ENCODE results near the gene TM7SF2. TPM values are rescaled to one million over a fixed set of nuclear protein-coding genes. Genes with fewer than 3 reads are reported as not detected.

The TM7SF2 gene
- polyA plus RNA-seq, 3 donors: 88.7 to 100 (median 97.5) TPM

DNA sequence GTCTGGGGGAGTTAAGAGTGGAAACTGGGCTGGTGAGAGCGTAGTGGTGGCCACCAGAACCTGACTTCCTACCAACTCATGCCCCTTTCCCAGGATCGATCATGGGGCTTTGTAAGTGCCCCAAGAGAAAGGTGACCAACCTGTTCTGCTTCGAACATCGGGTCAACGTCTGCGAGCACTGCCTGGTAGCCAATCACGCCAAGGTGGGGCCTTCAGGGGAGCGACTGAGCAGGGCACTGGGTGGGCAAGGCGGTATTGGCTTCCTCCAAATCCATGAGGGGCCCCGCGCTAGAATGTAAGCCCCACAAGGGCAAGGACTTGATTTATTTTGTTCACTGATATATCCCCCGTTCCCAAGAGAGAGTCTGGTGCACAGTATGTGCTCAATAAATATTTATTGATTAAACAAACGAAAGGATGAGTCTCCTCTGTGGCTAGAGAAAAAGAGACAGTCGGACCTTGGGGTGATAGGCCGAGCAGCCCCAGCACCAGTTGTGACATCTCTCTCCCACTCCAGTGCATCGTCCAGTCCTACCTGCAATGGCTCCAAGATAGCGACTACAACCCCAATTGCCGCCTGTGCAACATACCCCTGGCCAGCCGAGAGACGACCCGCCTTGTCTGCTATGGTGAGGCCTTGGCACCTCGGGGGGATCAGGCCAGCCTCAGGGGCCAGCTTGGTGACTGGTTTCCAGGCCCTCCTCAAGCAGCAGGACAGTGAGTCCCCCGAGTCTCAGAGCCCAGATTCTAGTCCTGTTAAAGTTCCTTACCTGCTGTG is 26.9 kb upstream of the TM7SF2 start:
- no peak for DNase-seq

DNA sequence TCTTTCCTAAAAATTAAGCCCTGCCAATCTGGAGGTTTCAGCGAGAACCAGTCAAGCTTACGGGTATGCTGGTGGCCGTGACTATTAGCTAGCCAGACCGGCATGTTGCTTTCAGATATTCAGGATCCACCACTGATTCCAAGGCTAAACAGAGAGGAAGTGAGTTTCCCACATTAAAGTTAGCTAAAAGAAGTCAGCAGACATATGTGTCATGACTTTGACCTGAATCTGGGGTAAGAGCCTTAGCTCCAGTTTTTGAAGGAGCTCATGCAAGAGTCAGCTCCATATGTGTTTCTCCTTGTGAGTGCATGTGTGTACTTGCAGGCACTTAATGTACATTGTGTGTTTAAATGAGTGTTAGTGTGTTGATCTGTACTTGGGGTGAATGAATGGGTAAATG is 26.2 kb upstream of the TM7SF2 start:
- no peak for DNase-seq

DNA sequence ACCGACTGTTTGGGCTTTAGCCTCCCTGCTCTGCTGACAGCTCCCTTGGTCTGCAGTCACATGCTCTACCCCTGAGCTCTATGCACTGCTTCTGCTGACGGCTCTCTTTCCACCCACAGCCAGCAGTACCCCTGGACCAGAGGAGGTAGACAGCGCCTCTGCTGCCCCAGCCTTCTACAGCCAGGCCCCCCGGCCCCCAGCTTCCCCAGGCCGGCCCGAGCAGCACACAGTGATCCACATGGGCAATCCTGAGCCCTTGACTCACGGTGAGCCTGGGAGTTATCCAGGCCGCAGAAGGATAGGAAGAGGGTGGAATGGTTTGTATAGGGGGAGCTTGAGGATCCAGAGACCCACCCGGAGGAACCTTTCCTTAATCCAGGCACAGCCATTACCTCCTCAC is 24.9 kb upstream of the TM7SF2 start:
- no peak for DNase-seq

DNA sequence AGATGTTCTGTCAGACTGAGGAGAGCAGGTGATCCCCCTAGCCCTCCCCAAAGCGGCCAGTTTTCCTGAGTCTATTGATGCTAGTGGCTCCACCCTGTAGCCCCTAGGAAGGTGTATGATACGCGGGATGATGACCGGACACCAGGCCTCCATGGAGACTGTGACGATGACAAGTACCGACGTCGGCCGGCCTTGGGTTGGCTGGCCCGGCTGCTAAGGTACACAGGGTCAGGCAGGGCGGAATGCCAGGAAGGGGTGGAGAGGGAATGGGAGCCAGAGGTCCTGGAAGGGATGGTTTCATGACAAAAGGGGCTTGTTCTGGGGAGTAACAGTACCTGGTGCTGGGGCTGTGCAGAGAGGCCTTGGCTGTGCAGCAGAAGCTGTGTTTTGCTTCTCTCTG is 24.5 kb upstream of the TM7SF2 start:
- DNase-seq: no peak

DNA sequence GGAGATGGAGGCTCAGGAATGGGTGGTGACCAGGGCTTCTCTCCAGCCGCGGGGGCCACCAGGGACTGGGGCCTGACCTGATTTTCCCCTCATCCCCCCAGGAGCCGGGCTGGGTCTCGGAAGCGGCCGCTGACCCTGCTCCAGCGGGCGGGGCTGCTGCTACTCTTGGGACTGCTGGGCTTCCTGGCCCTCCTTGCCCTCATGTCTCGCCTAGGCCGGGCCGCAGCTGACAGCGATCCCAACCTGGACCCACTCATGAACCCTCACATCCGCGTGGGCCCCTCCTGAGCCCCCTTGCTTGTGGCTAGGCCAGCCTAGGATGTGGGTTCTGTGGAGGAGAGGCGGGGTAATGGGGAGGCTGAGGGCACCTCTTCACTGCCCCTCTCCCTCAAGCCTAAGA is 23.8 kb upstream of the TM7SF2 start:
- no peak for DNase-seq

DNA sequence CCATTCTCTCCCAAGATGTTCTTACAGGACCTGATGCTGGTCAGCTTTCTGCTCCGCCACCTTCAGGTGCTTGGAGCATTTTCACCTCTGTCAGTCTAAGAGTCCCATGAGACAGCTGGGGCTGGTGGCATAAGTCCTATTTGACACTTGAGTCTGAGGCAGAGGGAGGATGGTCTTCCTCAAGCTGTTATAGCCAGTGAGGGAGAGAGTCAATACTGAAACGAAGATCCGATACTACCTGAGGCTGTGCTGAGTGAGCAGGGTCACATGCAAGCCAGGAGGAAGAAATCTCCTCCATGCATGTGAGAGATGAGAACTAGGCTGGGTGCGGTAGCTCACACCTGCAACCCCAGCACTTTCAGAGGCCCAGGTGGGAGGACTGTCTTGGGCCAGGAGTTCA is 22.1 kb upstream of the TM7SF2 start:
- no peak for DNase-seq

DNA sequence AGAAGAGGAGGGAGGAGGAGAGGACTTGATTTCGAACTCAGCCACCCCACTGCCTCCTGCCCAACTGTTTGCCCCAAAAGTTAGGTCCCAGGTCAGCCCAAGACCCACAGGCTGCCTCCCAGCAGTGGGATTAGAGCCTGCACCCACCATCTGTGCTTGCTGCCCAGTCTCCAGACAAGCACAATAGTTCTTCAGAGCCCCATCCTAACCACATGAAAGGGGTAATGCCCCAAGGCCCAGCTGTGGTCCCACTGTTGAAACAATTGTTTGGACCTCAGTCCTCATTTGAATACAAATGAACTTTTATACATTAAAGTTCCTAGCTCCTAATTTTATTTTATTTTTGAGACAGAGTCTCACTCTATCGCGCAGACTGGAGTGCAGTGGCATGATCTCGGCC is 21.0 kb upstream of the TM7SF2 start:
- no peak for DNase-seq

DNA sequence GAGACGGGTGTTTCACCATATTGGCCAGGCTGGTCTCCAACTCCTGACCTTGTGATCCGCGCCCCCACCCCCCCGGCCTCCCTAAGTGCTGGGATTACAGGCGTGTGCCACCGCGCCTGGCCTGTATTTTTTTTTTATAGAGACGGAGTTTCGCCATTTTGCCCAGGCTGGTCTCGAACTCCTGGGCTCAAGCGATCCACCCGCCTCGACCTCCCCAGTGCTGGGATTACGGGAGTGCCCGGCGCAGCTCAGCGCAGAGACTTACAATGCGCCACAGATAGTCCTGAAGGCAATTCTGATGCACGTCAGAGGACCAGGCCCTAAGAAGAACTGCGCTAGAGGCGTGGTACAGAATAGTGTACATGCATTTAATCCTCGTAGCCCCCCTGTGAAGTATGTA is 16.2 kb upstream of the TM7SF2 start:
- no peak for DNase-seq

DNA sequence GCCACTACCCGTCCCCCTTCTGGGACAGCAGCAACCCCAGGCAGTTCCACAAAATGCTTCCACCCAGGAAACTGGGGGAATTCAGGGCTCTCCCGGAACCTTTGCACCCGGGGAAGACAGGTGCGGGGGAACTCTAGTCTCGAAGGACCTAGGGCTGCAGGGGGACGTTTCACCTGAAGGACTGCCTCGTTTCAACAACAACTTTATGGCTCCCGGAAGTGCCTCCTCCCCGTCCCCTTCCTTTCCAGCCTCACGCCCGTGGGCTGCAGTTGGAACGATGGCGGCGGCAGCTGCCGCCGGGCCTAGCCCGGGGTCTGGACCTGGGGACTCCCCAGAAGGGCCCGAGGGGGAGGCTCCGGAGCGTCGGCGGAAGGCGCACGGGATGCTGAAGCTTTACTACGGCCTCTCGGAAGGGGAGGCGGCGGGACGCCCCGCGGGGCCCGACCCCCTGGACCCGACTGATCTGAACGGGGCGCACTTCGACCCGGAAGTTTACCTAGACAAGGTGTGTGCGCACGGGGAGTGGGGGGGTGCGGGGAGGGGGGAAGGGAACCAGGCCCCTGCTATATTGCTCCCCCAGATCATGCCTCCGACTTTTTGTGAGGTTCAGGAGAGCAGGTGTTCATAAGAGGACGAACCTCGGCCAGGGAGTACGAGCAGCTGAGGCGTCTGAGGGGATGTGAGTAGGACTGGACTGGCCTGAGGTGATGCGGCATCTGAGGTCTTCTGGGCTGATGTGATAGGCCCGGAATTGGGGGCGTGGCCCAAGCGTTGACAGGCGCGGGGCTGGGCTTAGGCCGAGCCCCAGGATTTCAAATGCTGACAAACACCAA is 15.5 kb upstream of the TM7SF2 start, which contains the start of gene VPS51:
Gene VPS51, plus strand, starts transcription at position 241 of the 833 bp plus-strand sequence. Its CDS starts 37 bp downstream, at position 278.
- DNase-seq: peak; percentile 92

DNA sequence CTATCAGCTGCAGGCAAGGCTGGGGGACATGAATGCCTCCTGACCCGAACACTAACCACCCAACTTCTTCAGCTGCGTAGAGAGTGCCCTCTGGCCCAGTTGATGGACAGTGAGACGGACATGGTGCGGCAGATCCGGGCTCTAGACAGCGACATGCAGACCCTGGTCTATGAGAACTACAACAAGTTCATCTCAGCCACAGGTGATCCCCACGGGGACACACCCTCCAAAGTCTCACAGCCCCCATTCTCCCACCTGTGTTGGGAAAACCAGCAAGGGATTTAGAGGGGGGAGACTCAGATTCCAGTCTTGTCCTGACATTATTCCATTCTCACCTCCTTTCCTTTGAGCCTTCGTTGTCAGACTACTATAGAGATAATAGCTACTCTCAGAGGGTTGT is 14.7 kb upstream of the TM7SF2 start:
- no peak for DNase-seq

DNA sequence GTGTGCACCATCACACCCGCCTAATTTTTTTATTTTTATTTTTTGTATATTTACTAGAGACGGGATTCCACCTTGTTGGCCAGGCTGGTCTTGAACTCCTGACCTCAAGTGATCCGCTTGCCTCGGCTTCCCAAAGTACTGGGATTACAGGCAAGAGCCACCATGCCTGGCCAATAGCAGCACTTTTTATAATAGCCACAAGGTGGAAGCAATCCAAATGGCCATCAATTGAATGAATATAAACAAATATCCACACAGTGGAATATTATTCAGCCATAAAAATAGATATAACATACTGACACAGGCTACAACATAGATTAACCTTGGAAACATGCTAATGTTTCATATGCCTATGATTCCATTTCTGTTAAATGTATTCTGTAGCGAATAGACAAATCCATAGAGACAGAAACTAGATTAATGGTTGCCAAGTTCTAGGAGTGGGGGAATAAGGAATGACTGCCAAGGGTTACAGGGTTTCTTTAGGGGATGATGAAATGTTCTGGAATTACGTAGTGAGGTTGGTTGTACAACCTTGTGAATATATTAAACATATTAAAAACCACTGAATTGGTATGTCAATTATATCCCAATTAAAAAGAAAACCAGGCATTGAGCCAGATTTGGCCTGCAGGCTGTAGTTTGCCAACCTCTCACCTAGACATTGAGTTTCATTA is 10.9 kb upstream of the TM7SF2 start:
- no peak for DNase-seq

DNA sequence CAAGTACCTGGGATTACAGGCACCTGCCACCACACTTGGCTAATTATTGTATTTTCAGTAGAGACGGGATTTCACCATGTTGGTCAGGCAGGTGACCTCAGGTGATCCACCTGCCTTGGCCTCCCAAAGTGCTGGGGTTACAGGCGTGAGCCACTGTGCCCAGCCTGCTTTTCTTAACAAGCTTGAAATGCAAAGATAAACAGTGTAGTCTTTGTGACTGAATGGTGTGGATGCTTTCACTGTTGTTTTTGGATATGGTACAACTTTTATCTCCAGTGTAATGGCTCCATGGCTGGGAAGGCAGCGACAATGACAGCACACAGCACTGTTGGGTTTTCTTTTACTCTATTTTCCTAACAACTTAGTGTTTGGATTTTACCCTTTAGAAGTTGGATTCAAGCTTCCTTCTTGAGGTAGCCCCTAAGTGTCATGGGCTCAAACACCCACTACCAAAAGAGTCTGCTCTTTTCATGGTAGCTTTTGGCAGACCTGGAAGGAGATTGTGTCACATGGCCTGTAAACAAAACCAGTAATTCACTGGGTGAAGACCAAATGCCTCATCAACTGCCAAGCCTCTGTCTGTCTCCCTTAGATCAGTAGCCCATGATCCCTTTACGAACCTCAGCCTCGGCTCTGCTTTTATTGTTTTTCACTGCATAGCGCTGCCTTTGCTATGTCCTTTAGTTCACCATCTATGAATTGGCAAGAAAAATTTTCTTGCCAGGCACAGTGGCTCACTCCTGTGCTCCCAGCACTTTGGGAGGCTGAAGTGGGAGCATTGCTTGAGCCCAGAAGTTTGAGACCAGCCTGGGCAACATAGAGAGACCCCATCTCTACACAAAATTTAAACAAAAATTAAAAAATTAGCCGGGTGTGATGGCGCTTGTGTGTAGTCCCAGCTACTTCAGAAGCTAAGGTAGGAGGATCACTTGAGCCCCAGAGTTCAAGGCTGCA is 9.3 kb upstream of the TM7SF2 start:
- DNase-seq: no peak

DNA sequence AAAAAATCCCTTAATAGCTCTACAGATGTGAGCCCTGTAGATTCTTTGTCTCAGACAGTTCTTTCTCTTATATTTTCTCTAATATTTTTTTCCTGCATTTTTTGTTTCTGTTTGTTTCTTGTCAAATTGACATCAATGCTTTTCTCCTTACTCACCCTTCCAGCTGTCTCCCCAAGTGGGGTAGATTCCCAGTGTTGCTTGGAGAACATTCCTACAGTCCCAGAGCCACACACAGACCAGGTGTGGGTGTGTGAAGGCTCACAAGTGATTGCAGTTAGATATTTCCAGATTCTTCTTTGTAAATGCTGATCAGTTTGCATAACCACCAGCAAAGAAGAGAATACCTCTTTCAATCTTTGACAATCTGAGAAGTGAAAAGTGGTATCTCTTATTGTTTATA is 8.2 kb upstream of the TM7SF2 start:
- no peak for DNase-seq

DNA sequence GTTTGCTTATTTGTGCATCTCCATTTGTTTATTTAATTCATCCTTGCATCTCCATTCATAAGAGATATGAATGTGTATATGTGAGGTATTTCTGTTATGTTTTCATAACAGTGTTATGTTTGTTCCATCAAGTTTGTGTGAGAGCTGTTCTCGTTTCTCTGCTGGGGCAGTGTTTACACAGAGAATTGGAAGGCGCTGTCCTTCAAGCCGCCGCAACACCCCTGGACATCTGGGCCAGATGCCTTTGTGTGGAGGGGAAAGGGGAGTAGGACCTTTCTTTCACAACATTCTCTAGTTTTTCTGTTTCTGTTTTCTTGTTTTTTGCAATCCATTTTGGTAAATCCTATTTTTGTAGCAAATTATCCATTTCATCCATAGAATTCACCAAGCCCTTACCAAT is 7.0 kb upstream of the TM7SF2 start:
- no peak for DNase-seq

DNA sequence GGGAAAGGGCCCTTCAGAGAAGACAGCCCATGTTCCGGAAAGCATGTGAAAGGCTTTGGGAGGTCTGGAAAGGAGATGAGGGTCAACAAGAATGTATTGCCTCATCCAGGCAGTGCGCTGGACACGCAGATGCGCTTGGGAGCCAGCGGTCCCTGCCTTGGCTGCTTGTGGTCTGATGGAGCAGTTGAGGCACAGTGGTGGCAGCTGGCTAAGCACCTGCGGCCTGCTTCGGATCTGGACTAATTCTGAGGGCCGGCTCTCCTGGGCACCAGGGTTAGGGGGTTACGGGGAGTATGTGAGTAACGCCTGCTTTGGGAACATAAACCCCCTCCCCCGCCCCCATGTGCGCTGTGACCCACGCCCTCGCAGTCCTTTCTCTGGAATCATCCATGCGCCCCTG is 4.6 kb upstream of the TM7SF2 start:
- DNase-seq: no peak

DNA sequence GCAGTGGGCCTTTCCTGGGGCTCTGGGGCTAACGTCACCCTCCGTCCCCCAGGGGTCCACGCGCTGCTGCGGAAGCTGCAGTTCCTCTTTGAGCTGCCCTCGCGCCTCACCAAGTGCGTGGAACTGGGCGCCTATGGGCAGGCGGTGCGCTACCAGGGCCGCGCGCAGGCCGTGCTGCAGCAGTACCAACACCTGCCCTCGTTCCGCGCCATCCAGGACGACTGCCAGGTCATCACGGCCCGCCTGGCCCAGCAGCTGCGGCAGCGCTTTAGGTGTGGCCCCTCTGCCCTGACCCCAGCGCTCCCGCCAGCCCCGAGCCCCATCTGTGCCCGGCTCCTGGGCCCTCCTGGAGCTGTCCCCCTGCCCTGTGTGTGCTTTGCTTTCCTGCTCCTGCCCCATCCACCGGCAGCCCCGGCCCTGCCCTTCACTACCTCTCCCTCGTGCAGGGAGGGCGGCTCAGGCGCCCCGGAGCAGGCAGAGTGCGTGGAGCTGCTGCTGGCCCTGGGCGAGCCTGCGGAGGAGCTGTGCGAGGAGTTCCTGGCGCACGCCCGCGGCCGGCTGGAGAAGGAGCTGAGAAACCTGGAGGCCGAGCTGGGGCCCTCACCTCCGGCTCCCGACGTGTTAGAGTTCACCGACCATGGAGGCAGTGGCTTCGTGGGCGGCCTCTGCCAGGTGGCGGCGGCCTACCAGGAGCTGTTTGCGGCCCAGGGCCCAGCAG is 3.8 kb upstream of the TM7SF2 start:
- no peak for DNase-seq

DNA sequence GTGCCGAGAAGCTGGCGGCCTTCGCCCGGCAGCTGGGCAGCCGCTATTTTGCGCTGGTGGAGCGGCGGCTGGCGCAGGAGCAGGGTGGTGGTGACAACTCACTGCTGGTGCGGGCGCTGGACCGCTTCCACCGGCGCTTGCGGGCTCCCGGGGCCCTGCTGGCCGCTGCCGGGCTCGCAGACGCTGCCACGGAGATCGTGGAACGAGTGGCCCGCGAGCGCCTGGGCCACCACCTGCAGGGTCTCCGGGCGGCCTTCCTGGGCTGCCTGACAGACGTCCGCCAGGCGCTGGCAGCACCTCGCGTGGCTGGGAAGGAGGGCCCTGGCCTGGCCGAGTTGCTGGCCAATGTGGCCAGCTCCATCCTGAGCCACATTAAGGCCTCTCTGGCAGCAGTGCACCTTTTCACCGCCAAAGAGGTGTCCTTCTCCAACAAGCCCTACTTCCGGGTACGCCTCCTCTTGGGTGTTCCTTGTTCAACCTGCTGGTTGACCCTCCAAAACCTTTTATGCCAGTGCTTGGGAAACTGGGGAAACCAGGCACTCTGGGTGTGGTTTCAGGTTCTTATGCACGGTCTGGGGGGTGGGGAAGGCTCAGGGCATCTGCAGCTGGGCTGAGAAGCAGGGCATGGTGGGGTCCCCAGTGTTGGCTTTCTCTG is 3.1 kb upstream of the TM7SF2 start:
- DNase-seq: no peak

DNA sequence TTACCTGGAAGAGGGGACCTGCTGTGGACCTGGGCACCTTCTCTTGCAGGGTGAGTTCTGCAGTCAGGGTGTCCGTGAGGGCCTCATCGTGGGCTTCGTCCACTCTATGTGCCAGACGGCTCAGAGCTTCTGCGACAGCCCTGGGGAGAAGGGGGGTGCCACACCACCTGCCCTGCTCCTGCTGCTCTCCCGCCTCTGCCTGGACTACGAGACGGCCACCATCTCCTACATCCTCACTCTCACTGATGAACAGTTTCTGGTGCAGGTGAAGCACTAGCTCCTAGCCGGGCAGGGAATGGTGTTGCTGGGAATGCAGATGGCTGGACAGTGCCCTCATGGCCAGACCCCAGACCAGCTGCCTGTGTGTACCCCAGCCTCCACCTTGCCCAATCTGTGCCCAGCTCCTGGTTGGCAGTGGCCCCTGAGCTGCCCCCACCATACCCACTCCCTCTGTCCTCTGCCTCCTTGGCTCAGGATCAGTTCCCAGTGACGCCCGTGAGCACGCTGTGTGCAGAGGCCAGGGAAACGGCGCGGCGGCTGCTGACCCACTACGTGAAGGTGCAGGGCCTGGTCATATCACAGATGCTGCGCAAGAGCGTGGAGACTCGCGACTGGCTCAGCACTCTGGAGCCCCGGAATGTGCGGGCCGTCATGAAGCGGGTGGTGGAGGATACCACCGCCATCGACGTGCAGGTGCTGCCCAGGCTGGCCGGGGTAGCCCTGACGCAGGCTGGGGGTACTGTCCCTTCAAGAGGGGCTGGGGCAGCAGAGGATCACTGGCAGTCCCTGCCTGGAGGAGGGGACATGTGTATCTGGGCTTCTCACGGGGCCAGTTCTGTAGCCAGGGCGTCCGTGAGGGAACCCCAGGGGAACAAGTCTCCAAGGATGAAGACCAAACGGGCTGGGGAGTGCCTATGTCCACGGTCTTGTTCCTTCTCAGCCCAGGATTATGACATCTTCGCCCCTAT is 2.2 kb upstream of the TM7SF2 start:
- no peak for DNase-seq

DNA sequence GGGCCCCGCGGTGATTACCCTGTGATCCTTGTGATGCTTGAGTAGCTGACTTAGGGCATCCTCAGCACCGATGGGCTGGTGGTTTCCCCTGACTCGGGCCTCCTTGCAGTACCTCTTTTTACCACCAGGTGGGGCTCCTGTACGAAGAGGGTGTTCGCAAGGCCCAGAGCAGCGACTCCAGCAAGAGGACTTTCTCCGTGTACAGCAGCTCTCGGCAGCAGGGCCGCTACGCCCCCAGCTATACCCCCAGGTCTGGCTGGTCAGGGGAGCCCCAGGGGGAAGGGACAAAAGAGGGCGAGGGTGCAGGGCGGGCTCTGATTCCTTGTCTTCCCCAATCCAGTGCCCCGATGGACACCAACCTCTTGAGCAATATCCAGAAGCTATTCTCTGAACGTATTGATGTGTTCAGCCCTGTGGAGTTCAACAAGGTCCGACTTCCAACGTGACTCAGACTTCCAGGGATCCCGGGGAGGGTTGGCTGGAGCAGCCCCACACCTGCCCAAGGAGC is 1.3 kb upstream of the TM7SF2 start:
- peak; percentile 82 for DNase-seq

Data from renal pelvis (tissue), 4 donors.